Right cardiac atrium (tissue), 5 donors: ENCODE results near the gene DVL3. TPM values are rescaled to one million over a fixed set of nuclear protein-coding genes. Genes with fewer than 3 reads are reported as not detected.

Experiments
- ATAC-seq, 2 donors: fragments of 200-7000 bp; cut with Tn5 transposase; one replicate each; pipeline versions ENCODE4 v1.8.0 to v1.9.1; 2020; ENCODE audit warnings: moderate library complexity in 2 of 2, mild to moderate bottlenecking in 1 of 2
- DNase-seq, 3 donors: peaks; one replicate each; pipeline ENCODE4 v3.0.0-alpha.2; 2020
- H3K27ac ChIP-seq: one replicate; pipeline ENCODE4 v1.5.1; 2013; ENCODE audit warnings: mild to moderate bottlenecking, low read length, control low read depth, moderate library complexity
- H3K27me3 ChIP-seq: one replicate; pipeline ENCODE4 v1.6.1; 2013; ENCODE audit not compliant: control insufficient read depth, insufficient read depth
- H3K4me1 ChIP-seq: one replicate; pipeline ENCODE4 v1.6.1; 2013; ENCODE audit warnings: low read length; ENCODE audit not compliant: control insufficient read depth, insufficient read depth
- H3K4me3 ChIP-seq: one replicate; pipeline ENCODE4 v1.5.1; 2013; ENCODE audit warnings: low read length, control low read depth
- H3K9me3 ChIP-seq: one replicate; pipeline ENCODE4 v1.6.1; 2013; ENCODE audit warnings: low read length; ENCODE audit not compliant: control insufficient read depth
- WGBS: extraction: QIAGEN DNeasy Blood & Tissue Kit; methylation state at CpG from one replicate; pipeline ENCODE4 v1.1.7; 2013; 5-methylcytosine and 5-hydroxymethylcytosine counted together
- intact Hi-C, 4 donors: fragments of 100-400 bp; cut with DNase I; formaldehyde crosslinking; loops; one replicate each; pipeline versions ENCODE4 v1.11.0 to v1.14.0; 2022 to 2023
- polyA plus RNA-seq: library from polyadenylated mRNA; stranded (reverse); fragments of 200-250 nt; gene quantifications from one replicate; pipeline ENCODE4 v1.2.3, GENCODE V29; 2013
- total RNA-seq, 4 donors: library from RNA; stranded (reverse); fragmentation: NEBNext Ultra II Directional; extraction: Animal tissue kit (Norgen Biotek cat#: 25700); gene quantifications; one replicate each; pipeline ENCODE4 v1.2.1, GENCODE V29; 2021
- donor health status: healthy with polysubstance abuse.
- donor health status: DM: no; HTN: yes; CAD: no.
- donor health status: DM: no; HTN: no; CAD: no.
- donor health status: DM: no; HTN: yes; CAD: no; lungs with severe emphysema.
- donor health status: DM: yes; HTN: yes; CAD: no.

The DVL3 gene
- total and polyA plus RNA-seq, 5 donors, result 39.8 to 67.4 (median 65.0) TPM

GRCh38 chr3:184176377-184177330 is 21.5 kb downstream of the DVL3 start:
- Histone ChIP-seq H3K4me1 (peaks cover 9% of the 10 kb centered on the region), H3K27ac (peak overlapping the region; percentile 39), H3K27me3 (no peaks in the 10 kb centered on the region), H3K9me3 (no peaks in the 10 kb centered on the region), H3K4me3 (peak overlapping the region; percentile 73)
- 21% methylated on average over 19 of the region's 19 CpGs for WGBS
- intact Hi-C loops, result no loop called here
- DNase-seq (peak; percentile 81 to 87 (median 83)), ATAC-seq (peak; percentile 40 to 70)

GRCh38 chr3:184177331-184177731 is 22.2 kb downstream of the DVL3 start:
- H3K27ac ChIP-seq, result peak overlapping the region; percentile 39
- H3K4me3 ChIP-seq, result no peak overlapping the region
- intact Hi-C loops, result no loop called here
- ATAC-seq, result no peak
- peaks cover 9% of the 10 kb centered on the region for H3K4me1 ChIP-seq
- DNase-seq, result peak in 2 of 3 donors; percentile 50 to 55
- 24% methylated on average over 4 of the region's 4 CpGs for WGBS
- H3K27me3 ChIP-seq, result no peaks in the 10 kb centered on the region
- no peaks in the 10 kb centered on the region for H3K9me3 ChIP-seq

GRCh38 chr3:184177767-184178306 is 22.7 kb downstream of the DVL3 start:
- no peaks in the 10 kb centered on the region for H3K27me3 ChIP-seq
- H3K4me3 ChIP-seq, result no peak overlapping the region
- peak in 2 of 3 donors; percentile 49 to 56 for DNase-seq
- H3K4me1 ChIP-seq, result peaks cover 9% of the 10 kb centered on the region
- no peak for ATAC-seq
- no peaks in the 10 kb centered on the region for H3K9me3 ChIP-seq
- no peak overlapping the region for H3K27ac ChIP-seq
- WGBS, result 87% methylated on average over 14 of the region's 14 CpGs
- intact Hi-C loops, result no loop called here

- Histone ChIP-seq H3K27me3 (no peaks in the 10 kb centered on the region), H3K27ac (no peak overlapping the region), H3K4me1 (peaks cover 9% of the 10 kb centered on the region), H3K4me3 (no peak overlapping the region), H3K9me3 (no peaks in the 10 kb centered on the region)
- no peak for DNase-seq
- ATAC-seq, result no peak
- intact Hi-C loops, result no loop called here
- WGBS, result 90% methylated on average over 13 of the region's 13 CpGs
These were observed 23.5 kb downstream of the DVL3 start for GRCh38 chr3:184178521-184179138.

GRCh38 chr3:184180165-184180564 is 25.0 kb downstream of the DVL3 start:
- Histone ChIP-seq H3K27ac (no peak overlapping the region), H3K4me1 (peaks cover 6% of the 10 kb centered on the region), H3K4me3 (no peak overlapping the region), H3K9me3 (no peaks in the 10 kb centered on the region), H3K27me3 (no peaks in the 10 kb centered on the region)
- no peak for ATAC-seq
- DNase-seq, result peak in 2 of 3 donors; percentile 0 to 29
- 86% methylated on average over 6 of the region's 6 CpGs for WGBS
- intact Hi-C loops, result loop anchor here in 1 of 4 donors (10.0 kb wide), 1 partner anchor 115 kb away; the partner anchor contains the start of gene PSMD2

GRCh38 chr3:184181596-184181995 is 26.4 kb downstream of the DVL3 start:
- intact Hi-C loops, result loop anchor here in 1 of 4 donors (10.0 kb wide), 1 partner anchor 113 kb away; the partner anchor contains the start of gene PSMD2
- no peak for ATAC-seq
- DNase-seq, result peak in 2 of 3 donors; percentile 9 to 41
- no peaks in the 10 kb centered on the region for H3K9me3 ChIP-seq
- no peak overlapping the region for H3K27ac ChIP-seq
- H3K4me1 ChIP-seq, result peaks cover 8% of the 10 kb centered on the region
- no peak overlapping the region for H3K4me3 ChIP-seq
- H3K27me3 ChIP-seq, result no peaks in the 10 kb centered on the region
- WGBS, result 94% methylated on average over 9 of the region's 9 CpGs

GRCh38 chr3:184183679-184184078 is 28.5 kb downstream of the DVL3 start:
- DNase-seq (peak in 1 of 3 donors; percentile 43), ATAC-seq (no peak)
- H3K9me3 ChIP-seq, result no peaks in the 10 kb centered on the region
- peaks cover 2% of the 10 kb centered on the region for H3K4me1 ChIP-seq
- intact Hi-C loops, result loop anchor here in 1 of 4 donors (10.0 kb wide), 1 partner anchor 111 kb away; the partner anchor contains the start of gene PSMD2
- H3K27me3 ChIP-seq, result no peaks in the 10 kb centered on the region
- 76% methylated on average over 5 of the region's 5 CpGs for WGBS
- no peak overlapping the region for H3K27ac ChIP-seq
- H3K4me3 ChIP-seq, result no peak overlapping the region

GRCh38 chr3:184184546-184185230 is 29.5 kb downstream of the DVL3 start:
- H3K4me3 ChIP-seq, result no peak overlapping the region

GRCh38 chr3:184185461-184186183 is 30.4 kb downstream of the DVL3 start:
- Histone ChIP-seq H3K27me3 (no peaks in the 10 kb centered on the region), H3K27ac (peak overlapping the region; percentile 91), H3K4me1 (peaks cover 2% of the 10 kb centered on the region), H3K9me3 (no peaks in the 10 kb centered on the region), H3K4me3 (peak overlapping the region; percentile 85)
- ATAC-seq, result peak; percentile 98
- intact Hi-C loops, result loop anchor here in 2 of 4 donors (5.0 to 10.0 kb wide), 2 partner anchors 38 to 109 kb away; partner anchors contain the start of gene PSMD2 (in 1 of the 2)
- 2% methylated on average over 55 of the region's 55 CpGs for WGBS
- DNase-seq, result peak; percentile 100

More at GRCh38 chr3:184184546-184185230, 29.5 kb downstream of the DVL3 start:
- Histone ChIP-seq H3K4me1 (peaks cover 2% of the 10 kb centered on the region), H3K9me3 (no peaks in the 10 kb centered on the region), H3K27ac (no peak overlapping the region), H3K27me3 (no peaks in the 10 kb centered on the region)
- ATAC-seq, result no peak
- DNase-seq, result no peak
- WGBS, result 95% methylated on average over 18 of the region's 18 CpGs
- intact Hi-C loops, result loop anchor here in 2 of 4 donors (5.0 to 10.0 kb wide), 2 partner anchors 37 to 110 kb away; partner anchors contain the start of gene PSMD2 (in 1 of the 2)
